Fibroblast of skin of right biceps (primary cell): ENCODE results near the gene SNX20.
A peak's percentile ranks its signal among the peaks of the same experiment; 100 is the strongest.

Source experiments
- DNase-seq: peaks from one replicate; pipeline ENCODE4 v3.0.0-alpha.2; 2013

SNX20 gene

GRCh38 chr16:50704245-50704644, 23.1 kb upstream of the SNX20 start:
- DNase-seq = no peak

- no peak for DNase-seq
Measured at GRCh38 chr16:50702725-50703124, 21.6 kb upstream of the SNX20 start.

- DNase-seq = no peak
Measured at GRCh38 chr16:50699326-50700159, 18.4 kb upstream of the SNX20 start.

GRCh38 chr16:50697881-50698767, 17.0 kb upstream of the SNX20 start:
- DNase-seq = no peak

GRCh38 chr16:50697421-50697715, 16.3 kb upstream of the SNX20 start:
- no peak for DNase-seq

- DNase-seq = peak; percentile 59
Measured at GRCh38 chr16:50696575-50697420, 15.7 kb upstream of the SNX20 start.

- no peak for DNase-seq
Measured at GRCh38 chr16:50696126-50696525, 15.0 kb upstream of the SNX20 start.

- DNase-seq = no peak
Measured at GRCh38 chr16:50695017-50696000, 14.2 kb upstream of the SNX20 start.

- DNase-seq = no peak
Measured at GRCh38 chr16:50694206-50694605, 13.1 kb upstream of the SNX20 start.

GRCh38 chr16:50692999-50693781, 12.1 kb upstream of the SNX20 start, which contains the start of gene NOD2:
NOD2 (plus strand) TSS chr16:50693606; CDS start chr16:50699496, 5,890 bp downstream.
- peak; percentile 11 for DNase-seq

GRCh38 chr16:50692644-50692998, 11.5 kb upstream of the SNX20 start:
- DNase-seq = no peak

- DNase-seq = no peak
Measured at GRCh38 chr16:50690177-50690576, 9.1 kb upstream of the SNX20 start.

- no peak for DNase-seq
Measured at GRCh38 chr16:50688867-50689266, 7.8 kb upstream of the SNX20 start.

GRCh38 chr16:50688083-50688482, 7.0 kb upstream of the SNX20 start:
- no peak for DNase-seq

- DNase-seq = no peak
Measured at GRCh38 chr16:50685462-50686063, 4.5 kb upstream of the SNX20 start.

- no peak for DNase-seq
Measured at GRCh38 chr16:50684823-50685461, 3.8 kb upstream of the SNX20 start.

GRCh38 chr16:50683689-50684374, 2.7 kb upstream of the SNX20 start:
- DNase-seq = no peak

GRCh38 chr16:50680556-50680893, 587 bp downstream of the SNX20 start:
- no peak for DNase-seq
